Stimulated activated CD8-positive, alpha-beta memory T cell treated with anti-CD3 and anti-CD28 coated beads, Interleukin-7, amount 100 ng/mL, for 4 hours (primary cell): Measurements from ENCODE around the gene SULT1B1.
A peak's percentile ranks its signal among the peaks of the same experiment; 100 is the strongest.
"Not testable (repeated sequence)": the region's sequence is repeated elsewhere in the genome, so short reads cannot be mapped to it uniquely, and the experiment has no call there.

Source experiments
- DNase-seq, 2 donors: peaks; one replicate each; pipeline ENCODE4 v3.0.0-alpha.2; 2020; ENCODE audit warnings: low read depth in 2 of 2

SULT1B1 gene

GRCh38 chr4:69760455-69760854 lies at the start of gene SULT1B1:
Gene SULT1B1, minus strand, starts transcription at chr4:69760620. Its CDS starts 5,403 bp downstream, at chr4:69755217.
- DNase-seq: peak; percentile 7 to 14

- no peak for DNase-seq
These were observed 40.2 kb upstream of the SULT1B1 start for GRCh38 chr4:69800599-69800998.

GRCh38 chr4:69799337-69799736 lies 38.9 kb upstream of the SULT1B1 start:
- no peak for DNase-seq

- no peak for DNase-seq
These were observed 33.3 kb upstream of the SULT1B1 start for GRCh38 chr4:69793732-69794131.

- DNase-seq: no peak
These were observed 27.5 kb upstream of the SULT1B1 start for GRCh38 chr4:69787879-69788278.

GRCh38 chr4:69786547-69786946 lies 26.1 kb upstream of the SULT1B1 start:
- no peak for DNase-seq

- DNase-seq: no peak
These were observed 24.9 kb upstream of the SULT1B1 start for GRCh38 chr4:69785211-69785831.

GRCh38 chr4:69782651-69783310 lies 22.4 kb upstream of the SULT1B1 start:
- DNase-seq: no peak

GRCh38 chr4:69781458-69782418 lies 21.3 kb upstream of the SULT1B1 start:
- no peak for DNase-seq

- no peak for DNase-seq
These were observed 19.7 kb upstream of the SULT1B1 start for GRCh38 chr4:69780141-69780540.

- DNase-seq: no peak
These were observed 16.3 kb upstream of the SULT1B1 start for GRCh38 chr4:69776696-69777095.

- DNase-seq: no peak
These were observed 15.0 kb upstream of the SULT1B1 start for GRCh38 chr4:69775321-69775867.

GRCh38 chr4:69773484-69773883 lies 13.1 kb upstream of the SULT1B1 start:
- DNase-seq: no peak

GRCh38 chr4:69768554-69768953 lies 8.1 kb upstream of the SULT1B1 start:
- DNase-seq: not testable (repeated sequence)

- no peak for DNase-seq
These were observed 5.3 kb upstream of the SULT1B1 start for GRCh38 chr4:69765751-69766150.

GRCh38 chr4:69764311-69764710 lies 3.9 kb upstream of the SULT1B1 start:
- DNase-seq: no peak

- DNase-seq: no peak
These were observed 2.8 kb upstream of the SULT1B1 start for GRCh38 chr4:69763233-69763632.

- no peak for DNase-seq
These were observed 1.2 kb downstream of the SULT1B1 start for GRCh38 chr4:69759189-69759604.

GRCh38 chr4:69757464-69757863 lies 3.0 kb downstream of the SULT1B1 start:
- no peak for DNase-seq

- no peak for DNase-seq
These were observed 5.4 kb downstream of the SULT1B1 start for GRCh38 chr4:69754926-69755580.

GRCh38 chr4:69753686-69754085 lies 6.7 kb downstream of the SULT1B1 start:
- DNase-seq: no peak

GRCh38 chr4:69750346-69750745 lies 10.1 kb downstream of the SULT1B1 start:
- DNase-seq: no peak
